CD14-positive monocyte (primary cell): ENCODE measurements around the gene MYO18A. TPM values are rescaled to one million over a fixed set of nuclear protein-coding genes. Genes with fewer than 3 reads are reported as not detected.
A peak's percentile ranks its signal among the peaks of the same experiment; 100 is the strongest.

Source experiments
- DNase-seq, 3 donors: peaks; one replicate each; pipeline ENCODE4 v3.0.0-alpha.2; 2011 to 2022
- H2AFZ ChIP-seq: 2 replicates; pipeline ENCODE4 v1.6.0; 2012; ENCODE audit warnings: mild to moderate bottlenecking, low read depth, low read length, inconsistent platforms; ENCODE audit not compliant: insufficient read depth, poor library complexity, severe bottlenecking
- H3K27ac ChIP-seq, 2 donors: 1 replicate in 1 of 2; 2 replicates in 1 of 2; pipeline ENCODE4 v1.5.1; 2012 to 2013; ENCODE audit warnings: low read length in 2 of 2, control low read depth in 1 of 2, inconsistent platforms in 1 of 2, low read depth in 1 of 2, mild to moderate bottlenecking in 1 of 2
- H3K27me3 ChIP-seq, 2 donors: one replicate each; pipeline versions ENCODE4 v1.6.0 to v1.6.1; 2011 to 2013; ENCODE audit warnings: low read length in 2 of 2; ENCODE audit not compliant: control insufficient read depth in 2 of 2, insufficient read depth in 2 of 2
- H3K36me3 ChIP-seq, 2 donors: replicated peaks in 1 of 2; 1 replicate in 1 of 2; 2 replicates in 1 of 2; pipeline versions ENCODE4 v1.5.1 to v1.6.1; 2012 to 2013; ENCODE audit warnings: low read length in 2 of 2, control low read depth in 1 of 2, inconsistent platforms in 1 of 2, mild to moderate bottlenecking in 1 of 2; ENCODE audit not compliant: insufficient read depth in 2 of 2, control insufficient read depth in 1 of 2
- H3K4me1 ChIP-seq, 2 donors: 1 replicate in 1 of 2; 2 replicates in 1 of 2; pipeline versions ENCODE4 v1.5.1 to v1.6.1; 2012 to 2013; ENCODE audit warnings: low read length in 2 of 2, control low read depth in 1 of 2, inconsistent platforms in 1 of 2, mild to moderate bottlenecking in 1 of 2, moderate library complexity in 1 of 2; ENCODE audit not compliant: insufficient read depth in 2 of 2, control insufficient read depth in 1 of 2
- H3K4me2 ChIP-seq: replicated peaks from 2 replicates; pipeline ENCODE3; 2012; ENCODE audit warnings: low read length, moderate library complexity, mild to moderate bottlenecking; ENCODE audit not compliant: poor library complexity, severe bottlenecking; ENCODE audit errors: extremely low read depth
- H3K4me3 ChIP-seq, 3 experiments: fragments of 200-600 bp in 1 of 3; sonication (generic) in 1 of 3; replicated peaks in 1 of 3; 1 replicate in 2 of 3; 2 replicates in 1 of 3; pipeline ENCODE4 v1.5.1; 2011 to 2013; ENCODE audit warnings: low read length in 3 of 3, mild to moderate bottlenecking in 3 of 3, control low read depth in 2 of 3, low read depth in 2 of 3, inconsistent platforms in 1 of 3, moderate library complexity in 1 of 3
- H3K79me2 ChIP-seq: 2 replicates; pipeline ENCODE4 v1.6.0; 2012; ENCODE audit warnings: mild to moderate bottlenecking, control low read depth, inconsistent platforms, low read length, moderate library complexity; ENCODE audit not compliant: insufficient read depth
- H3K9ac ChIP-seq: 2 replicates; pipeline ENCODE4 v1.6.0; 2017; ENCODE audit warnings: low read length, mild to moderate bottlenecking; ENCODE audit not compliant: insufficient read depth, poor library complexity, severe bottlenecking
- H3K9me3 ChIP-seq, 2 donors: replicated peaks in 1 of 2; 1 replicate in 1 of 2; 2 replicates in 1 of 2; pipeline versions ENCODE4 v1.5.1 to v1.6.1; 2012 to 2013; ENCODE audit warnings: low read length in 2 of 2, control low read depth in 1 of 2; ENCODE audit not compliant: control insufficient read depth in 1 of 2, insufficient read depth in 1 of 2
- H4K20me1 ChIP-seq: 2 replicates; pipeline ENCODE4 v1.6.0; 2012; ENCODE audit warnings: mild to moderate bottlenecking, low read length, control low read depth, moderate library complexity; ENCODE audit not compliant: insufficient read depth
- H3K27ac Mint-ChIP-seq, 7 donors: one replicate each; pipeline ENCODE4 v1.8.0; 2020; ENCODE audit warnings: mild to moderate bottlenecking in 7 of 7, mixed read lengths in 7 of 7, moderate library complexity in 6 of 7, inconsistent platforms in 2 of 7
- H3K27me3 Mint-ChIP-seq, 3 donors: one replicate each; pipeline ENCODE4 v1.8.0; 2021 to 2022; ENCODE audit warnings: low read depth in 3 of 3, mild to moderate bottlenecking in 3 of 3, mixed read lengths in 3 of 3, moderate library complexity in 3 of 3, inconsistent platforms in 1 of 3
- H3K36me3 Mint-ChIP-seq, 2 donors: one replicate each; pipeline ENCODE4 v1.8.0; 2020; ENCODE audit warnings: mixed read lengths in 2 of 2, inconsistent platforms in 1 of 2, mild to moderate bottlenecking in 1 of 2
- H3K4me1 Mint-ChIP-seq: one replicate; pipeline ENCODE4 v1.8.0; 2020; ENCODE audit warnings: mild to moderate bottlenecking, mixed read lengths
- H3K4me3 Mint-ChIP-seq, 2 donors: one replicate each; pipeline ENCODE4 v1.8.0; 2020; ENCODE audit warnings: mild to moderate bottlenecking in 2 of 2, mixed read lengths in 2 of 2, moderate library complexity in 1 of 2
- H3K9me3 Mint-ChIP-seq, 7 donors: one replicate each; pipeline ENCODE4 v1.8.0; 2020 to 2022; ENCODE audit warnings: mixed read lengths in 7 of 7, mild to moderate bottlenecking in 6 of 7, moderate library complexity in 6 of 7, inconsistent platforms in 2 of 7
- CTCF ChIP-seq: fragments of 200-600 bp; IDR thresholded peaks from one replicate; pipeline ENCODE4 v1.8.0; 2022; ENCODE audit warnings: antibody characterized with exemption, mild to moderate bottlenecking
- WGBS: methylation state at CpG from one replicate; pipeline ENCODE4 v1.1.5; 2013; ENCODE audit warnings: missing lambda C conversion rate; ENCODE audit not compliant: insufficient coverage; 5-methylcytosine and 5-hydroxymethylcytosine counted together
- intact Hi-C, 2 donors: fragments of 100-400 bp; cut with micrococcal nuclease; formaldehyde crosslinking; loops; one replicate each; pipeline versions ENCODE4 v1.15.0 to v1.15.1; 2023
- polyA plus RNA-seq, 3 donors: library from polyadenylated mRNA; depleted of rRNA in 1 of 3; unstranded in 2 of 3; stranded (reverse) in 1 of 3; fragments of 300-500 nt in 2 of 3; fragments of >200 nt in 1 of 3; fragmentation: Illumina TruSeq in 2 of 3; gene quantifications; 1 replicate in 2 of 3; 2 replicates in 1 of 3; pipeline ENCODE4 v1.2.3, GENCODE V29; 2012 to 2021

Gene MYO18A
- polyA plus RNA-seq, 3 donors = 6.3 to 40.2 (median 11.0) TPM

DNA sequence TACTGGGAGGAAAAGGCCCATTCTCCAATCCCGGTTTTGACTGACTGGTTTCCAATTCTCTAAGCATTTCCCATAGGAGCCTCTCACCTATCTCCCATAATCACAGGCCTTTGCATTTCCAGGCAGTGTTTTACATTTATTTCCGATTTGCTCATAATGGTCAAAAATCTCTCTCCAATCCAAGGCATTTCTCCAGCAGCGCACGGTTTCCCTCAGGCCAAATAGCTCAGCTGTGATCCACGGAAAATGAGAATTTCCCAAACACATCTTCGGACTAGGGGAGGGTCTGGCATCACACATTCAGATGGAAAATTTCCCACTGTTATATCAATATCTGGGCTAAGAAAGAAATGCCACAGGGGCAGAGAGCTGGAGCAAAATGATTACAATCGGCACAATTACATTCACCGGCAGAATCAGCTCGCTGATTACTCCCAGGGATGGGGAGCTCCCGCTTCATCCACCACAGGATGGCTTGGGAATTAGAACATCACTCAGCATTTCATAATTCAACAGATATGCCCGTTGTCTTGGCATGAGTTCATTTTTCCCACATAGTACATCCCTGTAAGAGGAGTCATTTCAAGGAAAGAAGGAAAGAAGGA lies 130.6 kb downstream of the MYO18A start:
- H3K9ac ChIP-seq = no peak overlapping the region
- H3K4me1 ChIP-seq = peaks cover 18 to 19% of the 10 kb centered on the region in 2 donors
- peaks cover 0 to 3% of the 10 kb centered on the region in 2 donors for H3K36me3 Mint-ChIP-seq
- TF ChIP-seq CTCF = no peak
- H3K4me1 Mint-ChIP-seq = peaks cover 18% of the 10 kb centered on the region
- no peak overlapping the region for H3K27ac ChIP-seq
- H3K27me3 ChIP-seq = no peaks in the 10 kb centered on the region
- 100% methylated on average over 6 of the region's 11 CpGs for WGBS
- H2AFZ ChIP-seq = no peak overlapping the region
- H3K4me2 ChIP-seq = no peak overlapping the region
- no peak overlapping the region for H3K4me3 Mint-ChIP-seq
- no peak overlapping the region for H3K4me3 ChIP-seq
- no peaks in the 10 kb centered on the region for H3K79me2 ChIP-seq
- H3K9me3 Mint-ChIP-seq = peaks cover 0 to 1% (median 0%) of the 10 kb centered on the region in 7 donors
- H3K27ac Mint-ChIP-seq = no peak overlapping the region
- H3K36me3 ChIP-seq = no peaks in the 10 kb centered on the region
- DNase-seq = no peak
- peaks cover 1 to 8% (median 2%) of the 10 kb centered on the region in 3 donors for H3K27me3 Mint-ChIP-seq
- intact Hi-C loops = no loop called here
- H3K9me3 ChIP-seq = no peaks in the 10 kb centered on the region
- H4K20me1 ChIP-seq = no peaks in the 10 kb centered on the region

- Mint-ChIP-seq H3K4me1 (peaks cover 27% of the 10 kb centered on the region), H3K36me3 (peaks cover 0 to 7% of the 10 kb centered on the region in 2 donors), H3K9me3 (no peaks in the 10 kb centered on the region), H3K27ac (peak overlapping the region in 1 of 7 donors; percentile 21), H3K4me3 (no peak overlapping the region), H3K27me3 (peaks cover 1 to 8% (median 2%) of the 10 kb centered on the region in 3 donors)
- H3K9me3 ChIP-seq = no peaks in the 10 kb centered on the region
- H3K27ac ChIP-seq = no peak overlapping the region
- no peaks in the 10 kb centered on the region for H3K36me3 ChIP-seq
- intact Hi-C loops = no loop called here
- no peak overlapping the region for H2AFZ ChIP-seq
- H3K4me1 ChIP-seq = peaks cover 27 to 28% of the 10 kb centered on the region in 2 donors
- H3K27me3 ChIP-seq = no peaks in the 10 kb centered on the region
- DNase-seq = no peak
- no peaks in the 10 kb centered on the region for H4K20me1 ChIP-seq
- 100% methylated on average over 3 of the region's 10 CpGs for WGBS
- no peak overlapping the region for H3K4me2 ChIP-seq
- H3K4me3 ChIP-seq = no peak overlapping the region
- no peak overlapping the region for H3K9ac ChIP-seq
- TF ChIP-seq CTCF = no peak
- no peaks in the 10 kb centered on the region for H3K79me2 ChIP-seq
Observed at GRCh38 chr17:29048440-29049368, 131.5 kb downstream of the MYO18A start.
